Astrocyte (in vitro differentiated cells and primary cell): ENCODE data around the gene STRN3. TPM values are rescaled to one million over a fixed set of nuclear protein-coding genes. Genes with fewer than 3 reads are reported as not detected.

ENCODE experiments used
- DNase-seq: peaks from one replicate; pipeline ENCODE4 v3.0.0-alpha.2; 2010; ENCODE audit warnings: low read depth
- FAIRE-seq: peaks from 2 replicates; lab custom pipeline; 2011; peaks lifted over from hg19 to GRCh38; lab: Jason Lieb, UNC
- H2AFZ ChIP-seq: 2 replicates; pipeline ENCODE4 v1.6.0; 2012; ENCODE audit warnings: low read depth, low read length, inconsistent platforms
- H3K27ac ChIP-seq: 2 replicates; pipeline ENCODE4 v1.5.1; 2011; ENCODE audit warnings: low read depth, low read length, inconsistent platforms
- H3K27me3 ChIP-seq: 2 replicates; pipeline ENCODE4 v1.6.0; 2011; ENCODE audit warnings: low read length, inconsistent platforms; ENCODE audit not compliant: insufficient read depth
- H3K36me3 ChIP-seq: 2 replicates; pipeline ENCODE4 v1.5.1; 2011; ENCODE audit warnings: low read length, inconsistent platforms; ENCODE audit not compliant: insufficient read depth
- H3K4me1 ChIP-seq: 2 replicates; pipeline ENCODE4 v1.5.1; 2011; ENCODE audit warnings: low read length, inconsistent platforms; ENCODE audit not compliant: insufficient read depth
- H3K4me2 ChIP-seq: 2 replicates; pipeline ENCODE4 v1.6.0; 2012; ENCODE audit warnings: low read length, inconsistent platforms
- H3K4me3 ChIP-seq: 2 replicates; pipeline ENCODE4 v1.5.1; 2011; ENCODE audit warnings: low read depth, mild to moderate bottlenecking, low read length, inconsistent platforms; ENCODE audit not compliant: insufficient read depth
- H3K79me2 ChIP-seq: 2 replicates; pipeline ENCODE4 v1.6.0; 2012; ENCODE audit warnings: mild to moderate bottlenecking, low read length, inconsistent platforms; ENCODE audit not compliant: insufficient read depth
- H3K9ac ChIP-seq: 2 replicates; pipeline ENCODE4 v1.6.0; 2012; ENCODE audit warnings: mild to moderate bottlenecking, low read length, inconsistent platforms
- H3K9me3 ChIP-seq: 2 replicates; pipeline ENCODE4 v1.5.1; 2012; ENCODE audit warnings: low read depth, mild to moderate bottlenecking, low read length, inconsistent platforms; ENCODE audit not compliant: insufficient read depth
- H4K20me1 ChIP-seq: 2 replicates; pipeline ENCODE4 v1.6.0; 2012; ENCODE audit warnings: low read length, inconsistent platforms; ENCODE audit not compliant: insufficient read depth
- H3K27ac Mint-ChIP-seq: one replicate; pipeline ENCODE4 v1.8.0; 2021; ENCODE audit warnings: mild to moderate bottlenecking, mixed read lengths; ENCODE audit not compliant: unreplicated experiment
- H3K27me3 Mint-ChIP-seq: one replicate; pipeline ENCODE4 v1.8.0; 2021; ENCODE audit warnings: low read depth, mixed read lengths; ENCODE audit not compliant: unreplicated experiment
- H3K36me3 Mint-ChIP-seq: one replicate; pipeline ENCODE4 v1.8.0; 2021; ENCODE audit warnings: low read depth, mixed read lengths; ENCODE audit not compliant: unreplicated experiment
- H3K4me1 Mint-ChIP-seq: one replicate; pipeline ENCODE4 v1.8.0; 2021; ENCODE audit warnings: low read depth, mixed read lengths; ENCODE audit not compliant: unreplicated experiment
- H3K4me3 Mint-ChIP-seq: one replicate; pipeline ENCODE4 v1.8.0; 2021; ENCODE audit warnings: mild to moderate bottlenecking, moderate library complexity, mixed read lengths; ENCODE audit not compliant: unreplicated experiment
- H3K9me3 Mint-ChIP-seq: one replicate; pipeline ENCODE4 v1.8.0; 2021; ENCODE audit warnings: mild to moderate bottlenecking, mixed read lengths; ENCODE audit not compliant: unreplicated experiment
- CTCF ChIP-seq: IDR thresholded peaks from 2 replicates; pipeline ENCODE4 v1.5.1; 2011; ENCODE audit warnings: low read depth, mild to moderate bottlenecking, inconsistent platforms, low read length, moderate library complexity; ENCODE audit not compliant: insufficient read depth
- EZH2 ChIP-seq: IDR thresholded peaks from 2 replicates; pipeline ENCODE4 v1.6.1; 2012; ENCODE audit warnings: mild to moderate bottlenecking, low read length, inconsistent platforms; ENCODE audit not compliant: insufficient read depth
- total RNA-seq: library from RNA; stranded (reverse); gene quantifications from 2 replicates; pipeline ENCODE4 v1.2.1, GENCODE V29; 2021

STRN3 gene
- total RNA-seq, 1 donor from 2014 or later = 48.4 TPM

- no peaks in the 10 kb centered on the region for H3K36me3 ChIP-seq
- no peaks in the 10 kb centered on the region for H3K36me3 Mint-ChIP-seq
Observed at GRCh38 chr14:31051023-31051422, 24.8 kb upstream of the STRN3 start.

GRCh38 chr14:31047503-31047902 lies 21.3 kb upstream of the STRN3 start:
- FAIRE-seq = no peak

More at GRCh38 chr14:31051023-31051422, 24.8 kb upstream of the STRN3 start:
- H3K4me3 ChIP-seq = no peak overlapping the region
- H3K27ac ChIP-seq = no peak overlapping the region
- Mint-ChIP-seq H3K27ac (no peak overlapping the region), H3K9me3 (no peaks in the 10 kb centered on the region), H3K4me1 (peaks cover 4% of the 10 kb centered on the region), H3K27me3 (no peaks in the 10 kb centered on the region), H3K4me3 (no peak overlapping the region)
- H3K27me3 ChIP-seq = no peaks in the 10 kb centered on the region
- no peak overlapping the region for H3K9ac ChIP-seq
- DNase-seq (no peak), FAIRE-seq (no peak)
- no peak overlapping the region for H3K4me2 ChIP-seq
- TF ChIP-seq CTCF (no peak), EZH2 (no peak)
- H3K79me2 ChIP-seq = no peaks in the 10 kb centered on the region
- no peaks in the 10 kb centered on the region for H4K20me1 ChIP-seq
- no peaks in the 10 kb centered on the region for H3K4me1 ChIP-seq
- no peak overlapping the region for H2AFZ ChIP-seq
- H3K9me3 ChIP-seq = no peaks in the 10 kb centered on the region

More at GRCh38 chr14:31047503-31047902, 21.3 kb upstream of the STRN3 start:
- Histone ChIP-seq H3K79me2 (no peaks in the 10 kb centered on the region), H2AFZ (no peak overlapping the region), H3K27me3 (no peaks in the 10 kb centered on the region), H3K9me3 (no peaks in the 10 kb centered on the region), H3K4me2 (no peak overlapping the region), H3K9ac (no peak overlapping the region), H3K4me1 (no peaks in the 10 kb centered on the region), H3K27ac (no peak overlapping the region), H4K20me1 (no peaks in the 10 kb centered on the region), H3K36me3 (no peaks in the 10 kb centered on the region), H3K4me3 (no peak overlapping the region)
- Mint-ChIP-seq H3K36me3 (no peaks in the 10 kb centered on the region), H3K4me3 (no peak overlapping the region), H3K27me3 (no peaks in the 10 kb centered on the region), H3K4me1 (peaks cover under 1% of the 10 kb centered on the region), H3K9me3 (no peaks in the 10 kb centered on the region), H3K27ac (no peak overlapping the region)
- no peak for TF ChIP-seq EZH2
- TF ChIP-seq CTCF = no peak
- no peak for DNase-seq
